ENCODE results near the gene WFDC1.
A peak's percentile ranks its signal among the peaks of the same experiment; 100 is the strongest.

Gene WFDC1

GRCh38 chr16:84295203-84295860 is 654 bp downstream of the WFDC1 start:
- Mint-ChIP-seq H3K4me3 (peak overlapping the region; percentile 35), H3K27me3 (ENCODE audit: low read depth, poor library complexity) (peaks cover 42% of the 10 kb centered on the region), H3K36me3 (ENCODE audit: low read depth) (no peaks in the 10 kb centered on the region), H3K4me1 (peaks cover 42% of the 10 kb centered on the region), H3K9me3 (no peaks in the 10 kb centered on the region), H3K27ac (no peak overlapping the region)
- DNase-seq, result no peak
- TF ChIP-seq CTCF (IDR thresholded peaks at IDR 0.05), result no peak

- no peak for DNase-seq
- H3K27ac Mint-ChIP-seq, result no peak overlapping the region
- TF ChIP-seq CTCF (IDR thresholded peaks at IDR 0.05), result no peak
- peaks cover 49% of the 10 kb centered on the region for H3K4me1 Mint-ChIP-seq
- H3K27me3 Mint-ChIP-seq (ENCODE audit: low read depth, poor library complexity), result peaks cover 53% of the 10 kb centered on the region
- no peaks in the 10 kb centered on the region for H3K9me3 Mint-ChIP-seq
- H3K36me3 Mint-ChIP-seq (ENCODE audit: low read depth), result no peaks in the 10 kb centered on the region
- no peak overlapping the region for H3K4me3 Mint-ChIP-seq
These were observed 3.8 kb downstream of the WFDC1 start for GRCh38 chr16:84298376-84298899.

GRCh38 chr16:84299734-84300440 is 5.2 kb downstream of the WFDC1 start:
- Mint-ChIP-seq H3K27ac (no peak overlapping the region), H3K9me3 (no peaks in the 10 kb centered on the region), H3K4me1 (peaks cover 45% of the 10 kb centered on the region), H3K27me3 (ENCODE audit: low read depth, poor library complexity) (peaks cover 52% of the 10 kb centered on the region), H3K4me3 (no peak overlapping the region), H3K36me3 (ENCODE audit: low read depth) (no peaks in the 10 kb centered on the region)
- TF ChIP-seq CTCF (IDR thresholded peaks at IDR 0.05), result no peak
- no peak for DNase-seq

- Mint-ChIP-seq H3K4me3 (no peak overlapping the region), H3K27ac (no peak overlapping the region), H3K27me3 (ENCODE audit: low read depth, poor library complexity) (peaks cover 45% of the 10 kb centered on the region), H3K9me3 (no peaks in the 10 kb centered on the region), H3K4me1 (peaks cover 34% of the 10 kb centered on the region), H3K36me3 (ENCODE audit: low read depth) (no peaks in the 10 kb centered on the region)
- no peak for TF ChIP-seq CTCF (IDR thresholded peaks at IDR 0.05)
- no peak for DNase-seq
These were observed 7.7 kb downstream of the WFDC1 start for GRCh38 chr16:84302111-84302954.

- H3K4me1 Mint-ChIP-seq, result peaks cover 39% of the 10 kb centered on the region
- no peaks in the 10 kb centered on the region for H3K36me3 Mint-ChIP-seq (ENCODE audit: low read depth)
- no peak for DNase-seq
- TF ChIP-seq CTCF (IDR thresholded peaks at IDR 0.05), result no peak
- H3K9me3 Mint-ChIP-seq, result no peaks in the 10 kb centered on the region
- H3K4me3 Mint-ChIP-seq, result no peak overlapping the region
- H3K27ac Mint-ChIP-seq, result no peak overlapping the region
- H3K27me3 Mint-ChIP-seq (ENCODE audit: low read depth, poor library complexity), result peaks cover 45% of the 10 kb centered on the region
These were observed 8.3 kb downstream of the WFDC1 start for GRCh38 chr16:84303023-84303422.
